ENCODE results near the gene ILKAP.

DNA sequence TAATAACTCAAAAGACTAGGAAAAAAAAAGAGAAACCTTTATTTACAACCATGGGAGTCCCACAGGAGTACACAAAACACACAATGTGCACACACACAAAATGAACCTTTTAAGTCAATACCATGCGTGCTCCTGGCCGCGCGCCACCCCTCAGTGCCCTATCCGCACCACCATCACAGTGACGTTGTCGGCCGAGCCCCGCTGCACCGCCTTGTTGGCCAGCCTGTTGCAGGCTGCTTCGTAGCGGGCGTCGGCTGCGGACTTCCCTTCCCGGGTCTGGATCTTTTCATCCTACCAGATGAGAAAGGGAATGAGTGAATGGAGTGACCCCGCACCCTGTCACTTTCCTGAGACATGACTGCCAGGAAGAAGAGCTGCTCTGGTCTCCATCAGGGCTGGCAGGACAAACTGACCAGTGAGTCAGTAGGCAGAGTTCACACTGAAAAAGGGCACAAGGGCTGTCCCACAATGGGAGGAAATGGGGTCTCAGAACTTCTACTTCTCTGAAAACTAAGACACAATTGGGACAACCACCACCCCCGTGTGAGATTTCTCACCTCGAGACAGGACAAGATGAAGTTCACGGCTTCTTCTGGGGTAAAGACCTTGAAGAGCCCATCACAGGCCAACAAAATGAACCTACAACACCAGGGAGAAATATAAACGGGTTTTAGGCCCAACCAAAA lies 33.0 kb downstream of the ILKAP start:
- no peak for TF ChIP-seq CTCF (conservative IDR thresholded peaks at IDR 0.05; ENCODE audit: low read depth, low read length)
- TF ChIP-seq RFX5 (IDR thresholded peaks at IDR 0.05; ENCODE audit: low read depth, low read length): no peak
- TF ChIP-seq, protein P1, sequence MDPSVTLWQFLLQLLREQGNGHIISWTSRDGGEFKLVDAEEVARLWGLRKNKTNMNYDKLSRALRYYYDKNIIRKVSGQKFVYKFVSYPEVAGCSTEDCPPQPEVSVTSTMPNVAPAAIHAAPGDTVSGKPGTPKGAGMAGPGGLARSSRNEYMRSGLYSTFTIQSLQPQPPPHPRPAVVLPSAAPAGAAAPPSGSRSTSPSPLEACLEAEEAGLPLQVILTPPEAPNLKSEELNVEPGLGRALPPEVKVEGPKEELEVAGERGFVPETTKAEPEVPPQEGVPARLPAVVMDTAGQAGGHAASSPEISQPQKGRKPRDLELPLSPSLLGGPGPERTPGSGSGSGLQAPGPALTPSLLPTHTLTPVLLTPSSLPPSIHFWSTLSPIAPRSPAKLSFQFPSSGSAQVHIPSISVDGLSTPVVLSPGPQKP (IDR thresholded peaks at IDR 0.05; ENCODE audit: borderline replicate concordance, low read depth, low read length): no peak
- TF ChIP-seq POLR2A (IDR thresholded peaks at IDR 0.05; ENCODE audit: low read depth, low read length): no peak
- TF ChIP-seq CEBPB (IDR thresholded peaks at IDR 0.05; ENCODE audit: low read depth, low read length): no peak
- TF ChIP-seq MAZ (IDR thresholded peaks at IDR 0.05; ENCODE audit: borderline replicate concordance, low read depth, low read length): no peak
- TF ChIP-seq RAD21 (IDR thresholded peaks at IDR 0.05; ENCODE audit: low read length): no peak
- TF ChIP-seq FOS (IDR thresholded peaks at IDR 0.05; ENCODE audit: low read depth, low read length): no peak
- no peak for TF ChIP-seq CHD1 (IDR thresholded peaks at IDR 0.05; ENCODE audit: low read depth, low read length)
